ENCODE results near the gene PINLYP.

The PINLYP gene

GRCh38 chr19:43628646-43629326, 53.2 kb downstream of the PINLYP start:
- no peak for TF ChIP-seq CTCF (IDR thresholded peaks at IDR 0.05; ENCODE audit: low read depth, low read length)

GRCh38 chr19:43631491-43631890, 55.9 kb downstream of the PINLYP start:
- no peak for DNase-seq (ENCODE audit: low read depth in 2 of 2)
- H3K4me3 ChIP-seq (replicated peaks in 1 of 2; ENCODE audit: low read depth in 2 of 2, low read length in 2 of 2): no peak overlapping the region
- TF ChIP-seq CTCF (IDR thresholded peaks at IDR 0.05; ENCODE audit: low read depth, low read length): no peak

More at GRCh38 chr19:43628646-43629326, 53.2 kb downstream of the PINLYP start:
- no peak overlapping the region for H3K4me3 ChIP-seq (replicated peaks in 1 of 2; ENCODE audit: low read depth in 2 of 2, low read length in 2 of 2)
- DNase-seq (ENCODE audit: low read depth in 2 of 2): no peak
